ENCODE data around the gene HOGA1.

DNA sequence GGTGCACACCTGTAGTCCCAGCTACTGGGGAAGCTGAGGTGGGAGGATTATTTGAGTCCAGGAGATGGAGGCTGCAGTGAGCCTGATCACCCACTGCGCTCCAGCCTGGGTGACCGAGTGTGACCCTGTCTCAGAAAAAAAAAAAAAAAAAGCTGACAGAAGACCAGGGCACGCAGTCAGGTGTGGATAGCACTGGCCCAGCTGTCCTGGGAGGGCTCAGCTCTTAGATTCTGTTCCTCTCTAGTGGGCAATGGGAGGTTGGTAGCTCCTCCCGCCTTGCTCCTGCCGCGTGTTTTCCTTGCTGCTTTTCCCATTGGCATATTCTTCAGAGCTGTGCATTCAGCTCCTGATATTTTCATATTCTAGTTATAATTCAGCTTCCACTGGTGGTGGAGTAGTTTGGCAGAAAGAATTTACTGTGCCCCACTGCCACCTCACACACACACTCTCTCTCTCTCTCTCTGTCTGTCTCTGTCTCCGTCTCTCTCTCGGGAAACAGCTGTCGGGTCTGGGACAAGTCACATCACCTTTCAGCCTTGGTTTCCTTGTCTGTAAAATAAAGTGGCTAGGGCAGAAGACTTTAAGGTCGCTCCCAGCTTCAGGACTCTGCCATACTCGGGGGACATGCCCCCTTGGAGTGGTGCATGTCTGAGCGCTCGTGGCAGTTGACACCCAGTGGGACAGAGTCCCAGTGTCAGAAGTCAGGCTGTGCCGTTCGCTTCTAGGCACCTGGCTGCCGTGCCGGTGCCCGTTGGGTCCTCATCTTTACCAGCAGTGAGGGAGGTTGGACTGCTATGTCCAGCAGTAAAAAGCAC lies 37.5 kb upstream of the HOGA1 start:
- TF ChIP-seq, protein P1, sequence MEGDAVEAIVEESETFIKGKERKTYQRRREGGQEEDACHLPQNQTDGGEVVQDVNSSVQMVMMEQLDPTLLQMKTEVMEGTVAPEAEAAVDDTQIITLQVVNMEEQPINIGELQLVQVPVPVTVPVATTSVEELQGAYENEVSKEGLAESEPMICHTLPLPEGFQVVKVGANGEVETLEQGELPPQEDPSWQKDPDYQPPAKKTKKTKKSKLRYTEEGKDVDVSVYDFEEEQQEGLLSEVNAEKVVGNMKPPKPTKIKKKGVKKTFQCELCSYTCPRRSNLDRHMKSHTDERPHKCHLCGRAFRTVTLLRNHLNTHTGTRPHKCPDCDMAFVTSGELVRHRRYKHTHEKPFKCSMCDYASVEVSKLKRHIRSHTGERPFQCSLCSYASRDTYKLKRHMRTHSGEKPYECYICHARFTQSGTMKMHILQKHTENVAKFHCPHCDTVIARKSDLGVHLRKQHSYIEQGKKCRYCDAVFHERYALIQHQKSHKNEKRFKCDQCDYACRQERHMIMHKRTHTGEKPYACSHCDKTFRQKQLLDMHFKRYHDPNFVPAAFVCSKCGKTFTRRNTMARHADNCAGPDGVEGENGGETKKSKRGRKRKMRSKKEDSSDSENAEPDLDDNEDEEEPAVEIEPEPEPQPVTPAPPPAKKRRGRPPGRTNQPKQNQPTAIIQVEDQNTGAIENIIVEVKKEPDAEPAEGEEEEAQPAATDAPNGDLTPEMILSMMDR (IDR thresholded peaks at IDR 0.05; ENCODE audit: insufficient read depth, low read length), result no peak
- TF ChIP-seq POLR2AphosphoS5 (IDR thresholded peaks at IDR 0.05; ENCODE audit: low read depth) (no peak), GABPA (IDR thresholded peaks at IDR 0.05; ENCODE audit: low read depth) (no peak)
- TF ChIP-seq, protein P2, sequence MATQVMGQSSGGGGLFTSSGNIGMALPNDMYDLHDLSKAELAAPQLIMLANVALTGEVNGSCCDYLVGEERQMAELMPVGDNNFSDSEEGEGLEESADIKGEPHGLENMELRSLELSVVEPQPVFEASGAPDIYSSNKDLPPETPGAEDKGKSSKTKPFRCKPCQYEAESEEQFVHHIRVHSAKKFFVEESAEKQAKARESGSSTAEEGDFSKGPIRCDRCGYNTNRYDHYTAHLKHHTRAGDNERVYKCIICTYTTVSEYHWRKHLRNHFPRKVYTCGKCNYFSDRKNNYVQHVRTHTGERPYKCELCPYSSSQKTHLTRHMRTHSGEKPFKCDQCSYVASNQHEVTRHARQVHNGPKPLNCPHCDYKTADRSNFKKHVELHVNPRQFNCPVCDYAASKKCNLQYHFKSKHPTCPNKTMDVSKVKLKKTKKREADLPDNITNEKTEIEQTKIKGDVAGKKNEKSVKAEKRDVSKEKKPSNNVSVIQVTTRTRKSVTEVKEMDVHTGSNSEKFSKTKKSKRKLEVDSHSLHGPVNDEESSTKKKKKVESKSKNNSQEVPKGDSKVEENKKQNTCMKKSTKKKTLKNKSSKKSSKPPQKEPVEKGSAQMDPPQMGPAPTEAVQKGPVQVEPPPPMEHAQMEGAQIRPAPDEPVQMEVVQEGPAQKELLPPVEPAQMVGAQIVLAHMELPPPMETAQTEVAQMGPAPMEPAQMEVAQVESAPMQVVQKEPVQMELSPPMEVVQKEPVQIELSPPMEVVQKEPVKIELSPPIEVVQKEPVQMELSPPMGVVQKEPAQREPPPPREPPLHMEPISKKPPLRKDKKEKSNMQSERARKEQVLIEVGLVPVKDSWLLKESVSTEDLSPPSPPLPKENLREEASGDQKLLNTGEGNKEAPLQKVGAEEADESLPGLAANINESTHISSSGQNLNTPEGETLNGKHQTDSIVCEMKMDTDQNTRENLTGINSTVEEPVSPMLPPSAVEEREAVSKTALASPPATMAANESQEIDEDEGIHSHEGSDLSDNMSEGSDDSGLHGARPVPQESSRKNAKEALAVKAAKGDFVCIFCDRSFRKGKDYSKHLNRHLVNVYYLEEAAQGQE (IDR thresholded peaks at IDR 0.05; ENCODE audit: insufficient replicate concordance, low read depth), result no peak

Measured in HL-60 (cell line).